T-helper 1 cell treated with Interleukin-12 subunit alpha and Interleukin-12 subunit beta and Interleukin-4 antibody, amounts not matched to agents 30 μg/mL and 1 μg/mL, for 36 hours (primary cell): ENCODE data around the gene ADAMTS16.

Experiments used
- H3K27ac Mint-ChIP-seq: one replicate; pipeline ENCODE4 v1.8.0; 2021; ENCODE audit warnings: mild to moderate bottlenecking, mixed read lengths
- H3K27me3 Mint-ChIP-seq: one replicate; pipeline ENCODE4 v1.8.0; 2021; ENCODE audit warnings: low read depth, mixed read lengths
- H3K36me3 Mint-ChIP-seq: one replicate; pipeline ENCODE4 v1.8.0; 2021; ENCODE audit warnings: low read depth, mixed read lengths
- H3K4me1 Mint-ChIP-seq: one replicate; pipeline ENCODE4 v1.8.0; 2021; ENCODE audit warnings: low read depth, mixed read lengths
- H3K4me3 Mint-ChIP-seq: one replicate; pipeline ENCODE4 v1.8.0; 2021; ENCODE audit warnings: mild to moderate bottlenecking, moderate library complexity, mixed read lengths
- H3K9me3 Mint-ChIP-seq: one replicate; pipeline ENCODE4 v1.8.0; 2021; ENCODE audit warnings: mixed read lengths

Gene ADAMTS16, protein sequence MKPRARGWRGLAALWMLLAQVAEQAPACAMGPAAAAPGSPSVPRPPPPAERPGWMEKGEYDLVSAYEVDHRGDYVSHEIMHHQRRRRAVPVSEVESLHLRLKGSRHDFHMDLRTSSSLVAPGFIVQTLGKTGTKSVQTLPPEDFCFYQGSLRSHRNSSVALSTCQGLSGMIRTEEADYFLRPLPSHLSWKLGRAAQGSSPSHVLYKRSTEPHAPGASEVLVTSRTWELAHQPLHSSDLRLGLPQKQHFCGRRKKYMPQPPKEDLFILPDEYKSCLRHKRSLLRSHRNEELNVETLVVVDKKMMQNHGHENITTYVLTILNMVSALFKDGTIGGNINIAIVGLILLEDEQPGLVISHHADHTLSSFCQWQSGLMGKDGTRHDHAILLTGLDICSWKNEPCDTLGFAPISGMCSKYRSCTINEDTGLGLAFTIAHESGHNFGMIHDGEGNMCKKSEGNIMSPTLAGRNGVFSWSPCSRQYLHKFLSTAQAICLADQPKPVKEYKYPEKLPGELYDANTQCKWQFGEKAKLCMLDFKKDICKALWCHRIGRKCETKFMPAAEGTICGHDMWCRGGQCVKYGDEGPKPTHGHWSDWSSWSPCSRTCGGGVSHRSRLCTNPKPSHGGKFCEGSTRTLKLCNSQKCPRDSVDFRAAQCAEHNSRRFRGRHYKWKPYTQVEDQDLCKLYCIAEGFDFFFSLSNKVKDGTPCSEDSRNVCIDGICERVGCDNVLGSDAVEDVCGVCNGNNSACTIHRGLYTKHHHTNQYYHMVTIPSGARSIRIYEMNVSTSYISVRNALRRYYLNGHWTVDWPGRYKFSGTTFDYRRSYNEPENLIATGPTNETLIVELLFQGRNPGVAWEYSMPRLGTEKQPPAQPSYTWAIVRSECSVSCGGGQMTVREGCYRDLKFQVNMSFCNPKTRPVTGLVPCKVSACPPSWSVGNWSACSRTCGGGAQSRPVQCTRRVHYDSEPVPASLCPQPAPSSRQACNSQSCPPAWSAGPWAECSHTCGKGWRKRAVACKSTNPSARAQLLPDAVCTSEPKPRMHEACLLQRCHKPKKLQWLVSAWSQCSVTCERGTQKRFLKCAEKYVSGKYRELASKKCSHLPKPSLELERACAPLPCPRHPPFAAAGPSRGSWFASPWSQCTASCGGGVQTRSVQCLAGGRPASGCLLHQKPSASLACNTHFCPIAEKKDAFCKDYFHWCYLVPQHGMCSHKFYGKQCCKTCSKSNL

DNA sequence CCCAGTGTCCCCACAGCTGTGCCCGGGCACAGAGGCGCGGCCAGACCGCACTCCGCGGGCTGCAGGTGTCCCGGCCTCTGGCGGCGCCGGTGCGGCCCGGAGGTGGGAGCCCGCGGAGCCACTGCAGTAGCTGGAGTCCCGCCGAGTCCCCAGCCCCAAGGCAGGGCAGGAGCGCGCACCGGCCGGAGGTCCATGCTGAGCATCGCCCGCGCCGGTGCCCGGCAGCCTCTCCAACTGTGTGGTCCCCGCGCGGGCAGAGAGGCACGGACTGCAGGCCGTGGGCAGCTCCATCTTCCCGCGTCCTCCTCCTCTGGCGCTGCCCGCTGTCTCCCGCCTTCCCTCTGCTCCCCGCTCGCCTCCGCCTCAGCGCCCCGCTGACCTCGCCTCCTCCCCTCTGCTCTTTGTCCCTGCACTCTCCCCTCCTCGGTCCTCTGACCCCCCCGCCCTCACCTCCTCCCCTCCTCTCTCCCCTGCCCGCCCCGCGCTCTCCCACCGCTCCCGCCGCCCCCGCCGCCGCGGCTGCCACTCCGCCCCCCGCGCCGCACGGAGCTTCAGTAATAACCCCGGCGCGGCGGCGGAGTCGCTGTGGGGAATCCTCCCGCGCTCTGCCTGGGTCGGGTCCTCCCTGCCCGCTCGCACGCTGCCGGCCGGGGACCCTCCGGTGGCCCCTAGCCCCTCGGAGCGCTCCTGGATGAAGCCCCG lies at the start of gene ADAMTS16:
Gene ADAMTS16 (plus strand): TSS at position 554 of the 702 bp plus-strand sequence. CDS start 138 bp downstream, at position 692.
- Mint-ChIP-seq H3K36me3 (no peaks in the 10 kb centered on the region), H3K27me3 (peaks cover 21% of the 10 kb centered on the region), H3K9me3 (no peaks in the 10 kb centered on the region), H3K27ac (no peak within 1 kb of the TSS), H3K4me1 (peaks cover 5% of the 10 kb centered on the region), H3K4me3 (no peak within 1 kb of the TSS)

DNA sequence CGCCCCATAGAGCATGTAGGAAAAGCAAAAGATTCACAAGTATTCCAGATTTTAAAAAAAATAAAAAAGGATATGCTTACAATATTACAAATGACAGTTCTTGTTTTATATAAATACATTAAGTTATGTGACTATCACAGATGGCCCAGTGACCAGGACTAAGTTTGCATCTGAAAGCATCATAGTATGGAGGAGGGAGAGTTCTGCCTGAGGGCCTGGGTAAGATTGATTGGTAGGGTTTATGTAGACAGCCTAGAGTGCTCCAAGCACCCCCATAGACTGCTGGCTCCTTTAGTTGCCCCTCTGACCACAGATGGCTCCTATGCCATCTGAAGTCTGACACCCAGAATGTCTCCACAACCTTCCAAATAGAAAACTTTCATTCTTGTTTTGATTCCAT lies 48.0 kb upstream of the ADAMTS16 start:
- Mint-ChIP-seq H3K27me3 (no peaks in the 10 kb centered on the region), H3K27ac (no peak overlapping the region), H3K36me3 (no peaks in the 10 kb centered on the region)

DNA sequence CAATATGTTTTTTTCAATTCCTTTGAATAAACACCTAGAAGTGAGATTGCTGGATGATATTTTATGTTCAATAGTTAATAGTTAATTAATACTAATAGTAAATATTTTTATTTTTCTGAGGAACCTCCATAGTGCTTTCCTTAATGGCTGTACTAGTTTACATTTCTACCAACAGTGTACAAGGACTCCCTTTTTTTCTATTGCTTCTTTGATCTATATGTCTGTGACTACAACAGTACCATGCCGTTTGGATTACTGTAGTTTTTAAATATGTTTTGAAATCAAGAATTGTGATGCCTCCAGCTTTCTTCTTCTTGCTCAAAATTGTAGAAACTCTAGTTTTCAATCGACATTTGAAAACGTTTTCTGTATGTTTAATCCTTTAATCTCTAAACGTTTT lies 39.5 kb upstream of the ADAMTS16 start:
- Mint-ChIP-seq H3K27me3 (no peaks in the 10 kb centered on the region), H3K36me3 (no peaks in the 10 kb centered on the region), H3K4me1 (no peaks in the 10 kb centered on the region), H3K9me3 (no peaks in the 10 kb centered on the region), H3K4me3 (no peak overlapping the region), H3K27ac (no peak overlapping the region)

More for the DNA sequence above, 48.0 kb upstream of the ADAMTS16 start:
- Mint-ChIP-seq H3K4me3 (no peak overlapping the region), H3K4me1 (no peaks in the 10 kb centered on the region), H3K9me3 (no peaks in the 10 kb centered on the region)

DNA sequence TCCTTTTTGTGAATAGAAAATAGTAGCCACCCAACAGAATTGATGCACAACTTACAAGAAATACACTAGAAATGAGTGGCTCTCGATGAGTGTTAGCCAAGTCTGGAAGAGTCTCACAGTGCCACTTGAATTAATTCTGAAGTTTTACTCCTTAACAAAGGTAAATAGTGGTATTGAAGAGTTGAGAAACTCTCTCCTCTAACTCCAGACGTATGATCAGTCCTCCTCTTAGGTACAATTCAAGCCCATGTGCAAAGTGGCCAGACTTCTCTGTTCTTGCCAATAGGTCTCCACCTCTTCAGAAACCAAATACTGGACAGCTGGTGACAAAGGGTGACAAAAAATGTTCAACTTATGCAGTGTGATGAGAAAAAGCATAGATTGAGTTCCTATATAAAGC lies 38.5 kb upstream of the ADAMTS16 start:
- Mint-ChIP-seq H3K36me3 (no peaks in the 10 kb centered on the region), H3K9me3 (no peaks in the 10 kb centered on the region), H3K4me3 (no peak overlapping the region), H3K27ac (no peak overlapping the region), H3K4me1 (no peaks in the 10 kb centered on the region), H3K27me3 (no peaks in the 10 kb centered on the region)

DNA sequence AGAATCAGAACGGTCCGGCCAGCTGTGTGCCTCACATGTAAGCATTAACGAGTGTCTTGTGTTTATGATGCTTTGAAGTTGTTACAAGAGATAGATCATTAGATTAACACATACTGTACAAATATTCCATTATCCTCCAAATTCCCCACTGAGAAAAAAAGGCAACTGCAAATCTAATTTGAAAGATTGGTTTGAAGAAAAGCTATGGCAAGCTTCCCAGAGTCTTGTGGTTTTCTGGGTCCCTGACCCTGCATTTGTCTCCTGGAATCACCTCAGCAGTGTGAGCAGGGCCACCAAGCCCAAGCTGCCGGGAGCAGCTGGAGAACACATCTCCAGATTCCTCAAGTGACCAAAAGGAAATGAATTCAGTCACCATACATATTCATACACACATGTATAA lies 36.9 kb upstream of the ADAMTS16 start:
- Mint-ChIP-seq H3K27me3 (no peaks in the 10 kb centered on the region), H3K4me1 (no peaks in the 10 kb centered on the region), H3K9me3 (no peaks in the 10 kb centered on the region), H3K36me3 (no peaks in the 10 kb centered on the region), H3K27ac (no peak overlapping the region), H3K4me3 (no peak overlapping the region)

DNA sequence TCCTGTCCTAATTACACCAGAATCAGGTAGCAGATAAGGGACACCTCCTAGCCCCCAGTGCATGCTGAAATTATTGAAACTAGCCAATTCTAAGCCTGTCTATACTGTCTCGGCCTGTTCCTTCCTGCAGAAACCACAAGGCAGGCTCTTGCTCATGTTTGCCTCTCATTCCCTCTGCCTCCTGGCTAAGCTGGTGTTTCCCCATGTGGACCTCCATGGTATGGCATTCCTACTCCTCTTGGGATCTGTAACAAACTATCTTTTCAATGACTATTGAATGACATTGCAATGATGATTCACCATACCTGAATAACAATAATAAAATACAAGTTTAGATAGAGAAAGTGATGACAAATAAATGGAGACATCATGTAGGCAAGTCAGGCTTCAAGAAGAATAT lies 35.6 kb upstream of the ADAMTS16 start:
- H3K4me3 Mint-ChIP-seq: no peak overlapping the region
- H3K4me1 Mint-ChIP-seq: no peaks in the 10 kb centered on the region
- no peak overlapping the region for H3K27ac Mint-ChIP-seq
- no peaks in the 10 kb centered on the region for H3K27me3 Mint-ChIP-seq
- no peaks in the 10 kb centered on the region for H3K36me3 Mint-ChIP-seq
- no peaks in the 10 kb centered on the region for H3K9me3 Mint-ChIP-seq

DNA sequence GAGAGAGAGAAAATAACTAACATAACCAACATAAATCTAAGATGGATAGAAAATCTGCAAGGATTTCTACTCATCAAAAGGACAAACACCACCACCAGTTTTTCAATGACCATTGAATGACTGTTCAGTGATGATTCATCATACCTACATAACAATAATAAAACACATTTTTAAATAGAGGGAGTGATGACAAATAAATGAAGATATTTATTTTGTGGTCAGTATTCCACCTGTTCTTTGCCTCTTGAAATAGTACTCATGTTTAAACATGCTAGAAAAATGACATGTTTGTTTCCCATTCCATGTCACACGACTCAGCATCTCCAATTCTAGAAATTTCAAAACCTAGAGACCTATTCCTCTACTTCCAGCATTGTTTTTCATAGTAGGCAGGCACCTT lies 34.6 kb upstream of the ADAMTS16 start:
- Mint-ChIP-seq H3K27me3 (no peaks in the 10 kb centered on the region), H3K9me3 (no peaks in the 10 kb centered on the region), H3K4me3 (no peak overlapping the region), H3K36me3 (no peaks in the 10 kb centered on the region), H3K4me1 (no peaks in the 10 kb centered on the region), H3K27ac (no peak overlapping the region)

DNA sequence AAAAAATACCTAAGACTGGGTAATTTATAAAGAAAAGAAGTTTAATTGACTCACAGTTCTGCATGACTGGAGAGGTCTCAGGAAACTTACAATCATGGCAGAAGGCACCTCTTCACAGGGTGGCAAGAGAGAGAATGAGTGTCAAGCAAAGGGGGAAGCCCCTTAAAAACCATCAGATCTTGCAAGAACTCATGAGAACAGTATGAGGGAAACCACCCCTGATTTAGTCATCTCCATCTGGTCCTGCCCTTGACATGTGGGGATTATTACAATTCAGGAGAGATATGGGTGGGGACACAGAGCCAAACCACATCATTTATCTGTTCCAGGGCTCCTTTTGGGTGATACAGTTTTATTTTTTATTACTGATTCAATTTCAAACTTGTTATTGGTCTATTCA lies 23.2 kb upstream of the ADAMTS16 start:
- Mint-ChIP-seq H3K4me3 (no peak overlapping the region), H3K4me1 (no peaks in the 10 kb centered on the region), H3K36me3 (no peaks in the 10 kb centered on the region), H3K9me3 (peaks cover 7% of the 10 kb centered on the region), H3K27me3 (no peaks in the 10 kb centered on the region), H3K27ac (no peak overlapping the region)

DNA sequence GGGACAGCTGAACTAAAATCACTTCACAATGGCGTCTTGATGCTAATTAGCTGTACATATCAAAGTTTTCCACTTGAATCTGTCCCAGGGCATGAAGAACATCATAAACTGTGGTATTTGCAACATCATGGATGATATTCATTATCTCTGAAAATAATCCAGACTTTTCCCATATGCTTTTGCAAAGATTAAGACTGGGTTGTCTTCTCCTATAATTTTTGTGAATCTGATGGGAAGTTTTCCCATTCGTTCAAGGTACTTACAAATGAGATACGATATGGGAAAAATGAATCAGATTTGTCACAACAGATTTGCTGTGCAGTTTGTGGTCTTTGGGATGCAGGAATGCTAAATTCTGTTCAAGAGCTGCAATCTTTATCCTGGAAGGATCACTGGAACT lies 17.4 kb upstream of the ADAMTS16 start:
- Mint-ChIP-seq H3K4me1 (no peaks in the 10 kb centered on the region), H3K36me3 (no peaks in the 10 kb centered on the region), H3K4me3 (no peak overlapping the region), H3K27me3 (peaks cover 4% of the 10 kb centered on the region), H3K9me3 (no peaks in the 10 kb centered on the region), H3K27ac (no peak overlapping the region)

DNA sequence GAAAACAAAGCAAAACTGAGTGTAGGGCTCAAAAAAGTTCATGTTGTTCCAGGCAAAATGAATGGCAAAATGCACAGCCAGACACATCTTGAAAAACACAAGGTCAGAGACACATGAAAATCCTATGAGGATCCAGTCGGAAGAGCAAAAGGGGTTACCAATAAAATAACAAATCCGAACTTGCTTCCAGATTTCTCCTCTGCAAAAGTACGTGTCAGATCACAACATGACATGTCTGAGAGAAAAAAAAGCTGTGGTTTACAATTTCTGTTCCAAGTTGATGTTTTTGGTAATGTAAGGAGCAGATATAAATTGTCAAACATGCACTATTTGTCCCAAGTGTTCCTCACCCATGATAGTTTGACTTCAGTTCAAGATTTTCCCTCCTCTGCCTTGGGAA lies 15.9 kb upstream of the ADAMTS16 start:
- Mint-ChIP-seq H3K36me3 (no peaks in the 10 kb centered on the region), H3K4me3 (no peak overlapping the region)

DNA sequence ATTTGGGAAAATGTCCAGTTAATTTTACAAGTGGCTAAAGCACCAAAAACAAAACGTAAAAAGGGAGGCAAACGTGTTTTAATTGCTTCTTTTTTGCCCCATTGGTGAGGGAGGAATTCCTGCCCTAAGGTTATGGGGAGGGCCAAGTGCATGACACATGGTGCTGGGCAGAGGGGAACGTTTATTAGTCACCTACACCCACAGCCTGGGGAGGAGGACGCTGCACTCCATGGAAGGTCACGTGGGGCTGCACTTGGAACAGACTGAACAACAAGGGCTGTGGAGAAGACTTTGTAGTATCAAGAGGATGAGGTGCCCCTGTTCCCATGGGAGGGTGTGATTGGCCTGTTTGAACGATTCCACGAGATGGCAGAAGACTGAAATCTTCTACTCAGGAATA lies 13.7 kb upstream of the ADAMTS16 start:
- H3K4me3 Mint-ChIP-seq: no peak overlapping the region
- H3K9me3 Mint-ChIP-seq: no peaks in the 10 kb centered on the region
- no peaks in the 10 kb centered on the region for H3K36me3 Mint-ChIP-seq
- H3K4me1 Mint-ChIP-seq: no peaks in the 10 kb centered on the region
- H3K27me3 Mint-ChIP-seq: peaks cover 4% of the 10 kb centered on the region
- no peak overlapping the region for H3K27ac Mint-ChIP-seq

More for the DNA sequence above, 15.9 kb upstream of the ADAMTS16 start:
- H3K4me1 Mint-ChIP-seq: no peaks in the 10 kb centered on the region
- no peaks in the 10 kb centered on the region for H3K9me3 Mint-ChIP-seq
- H3K27ac Mint-ChIP-seq: no peak overlapping the region
- peaks cover 4% of the 10 kb centered on the region for H3K27me3 Mint-ChIP-seq

DNA sequence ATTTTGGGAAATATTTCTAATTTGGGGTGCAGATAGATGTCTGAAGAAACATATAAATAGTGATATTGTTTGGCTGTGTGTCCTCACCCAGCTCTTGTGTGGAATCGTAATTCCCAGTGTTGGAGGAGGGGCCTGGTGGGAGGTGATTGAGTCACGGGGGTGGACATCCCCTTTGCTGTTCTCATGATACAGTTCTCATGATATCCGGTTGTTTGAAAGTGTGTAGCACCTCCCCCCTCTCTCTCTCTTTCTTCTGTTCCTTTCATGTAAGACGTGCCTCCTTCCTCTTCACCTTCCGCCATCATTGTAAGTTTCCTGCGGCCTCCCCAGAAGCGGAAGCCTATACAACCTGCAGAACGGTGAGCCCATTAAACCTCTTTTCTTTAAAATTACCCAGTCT lies 11.4 kb upstream of the ADAMTS16 start:
- Mint-ChIP-seq H3K27ac (no peak overlapping the region), H3K36me3 (no peaks in the 10 kb centered on the region), H3K27me3 (peaks cover 4% of the 10 kb centered on the region), H3K4me3 (no peak overlapping the region), H3K4me1 (no peaks in the 10 kb centered on the region), H3K9me3 (peaks cover under 1% of the 10 kb centered on the region)

DNA sequence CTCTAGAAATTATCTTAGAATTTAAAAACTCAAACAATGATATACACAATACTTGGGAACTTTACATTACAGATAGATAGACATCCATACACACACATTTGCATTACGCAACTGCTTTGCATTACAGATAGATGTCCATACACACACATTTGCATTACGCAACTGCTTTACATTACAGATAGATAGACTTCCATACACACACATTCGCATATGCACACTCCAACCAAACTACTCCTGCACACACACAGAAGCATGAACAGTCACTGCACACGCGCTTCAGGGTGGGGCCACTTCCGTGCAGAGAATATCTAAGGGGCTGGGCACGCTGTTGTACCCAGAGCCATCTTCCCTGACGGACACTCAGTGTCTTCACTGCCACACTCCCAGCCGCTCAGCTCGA lies 7.9 kb upstream of the ADAMTS16 start:
- Mint-ChIP-seq H3K4me1 (no peaks in the 10 kb centered on the region), H3K27me3 (no peaks in the 10 kb centered on the region), H3K9me3 (peaks cover 3% of the 10 kb centered on the region), H3K36me3 (no peaks in the 10 kb centered on the region), H3K27ac (no peak overlapping the region), H3K4me3 (no peak overlapping the region)

DNA sequence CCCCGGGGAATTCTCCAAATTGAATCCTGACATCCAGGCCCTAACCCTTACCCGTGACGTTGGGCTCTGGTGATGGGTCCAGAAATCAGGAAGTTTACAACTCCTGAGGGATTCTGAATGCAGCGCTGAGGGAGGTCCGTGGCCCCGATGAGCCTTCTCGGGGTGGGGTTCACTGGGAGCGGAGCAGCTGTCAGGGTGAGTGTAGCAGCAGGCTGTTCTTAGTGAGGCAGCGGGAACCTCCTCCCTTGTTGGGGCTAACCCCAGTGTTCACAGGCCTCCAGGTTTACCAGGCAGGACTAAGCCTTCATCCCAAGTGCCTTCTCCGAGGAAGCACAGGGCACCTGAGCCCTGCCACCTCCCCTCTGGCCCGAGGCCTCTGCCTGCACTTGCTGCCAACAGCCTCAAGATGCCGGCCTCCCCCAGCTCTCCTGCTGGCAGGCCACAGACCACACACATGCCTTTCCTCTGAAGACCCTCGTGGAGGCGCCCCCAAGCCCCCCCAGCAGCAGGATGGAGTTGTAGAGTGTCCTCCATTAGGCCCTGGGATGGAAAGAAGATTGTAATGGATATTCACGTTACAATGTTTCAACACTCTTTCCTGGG lies 7.3 kb upstream of the ADAMTS16 start:
- Mint-ChIP-seq H3K36me3 (no peaks in the 10 kb centered on the region), H3K27me3 (no peaks in the 10 kb centered on the region), H3K27ac (no peak overlapping the region), H3K4me1 (no peaks in the 10 kb centered on the region), H3K4me3 (no peak overlapping the region), H3K9me3 (peaks cover 3% of the 10 kb centered on the region)
